Measurements from ENCODE around the gene TTC36. TPM values are rescaled to one million over a fixed set of nuclear protein-coding genes. Genes with fewer than 3 reads are reported as not detected.

TTC36 gene
- total and polyA plus RNA-seq, 2 of the 4 experiments (the other 2 are of a cell fraction), result not detected

DNA sequence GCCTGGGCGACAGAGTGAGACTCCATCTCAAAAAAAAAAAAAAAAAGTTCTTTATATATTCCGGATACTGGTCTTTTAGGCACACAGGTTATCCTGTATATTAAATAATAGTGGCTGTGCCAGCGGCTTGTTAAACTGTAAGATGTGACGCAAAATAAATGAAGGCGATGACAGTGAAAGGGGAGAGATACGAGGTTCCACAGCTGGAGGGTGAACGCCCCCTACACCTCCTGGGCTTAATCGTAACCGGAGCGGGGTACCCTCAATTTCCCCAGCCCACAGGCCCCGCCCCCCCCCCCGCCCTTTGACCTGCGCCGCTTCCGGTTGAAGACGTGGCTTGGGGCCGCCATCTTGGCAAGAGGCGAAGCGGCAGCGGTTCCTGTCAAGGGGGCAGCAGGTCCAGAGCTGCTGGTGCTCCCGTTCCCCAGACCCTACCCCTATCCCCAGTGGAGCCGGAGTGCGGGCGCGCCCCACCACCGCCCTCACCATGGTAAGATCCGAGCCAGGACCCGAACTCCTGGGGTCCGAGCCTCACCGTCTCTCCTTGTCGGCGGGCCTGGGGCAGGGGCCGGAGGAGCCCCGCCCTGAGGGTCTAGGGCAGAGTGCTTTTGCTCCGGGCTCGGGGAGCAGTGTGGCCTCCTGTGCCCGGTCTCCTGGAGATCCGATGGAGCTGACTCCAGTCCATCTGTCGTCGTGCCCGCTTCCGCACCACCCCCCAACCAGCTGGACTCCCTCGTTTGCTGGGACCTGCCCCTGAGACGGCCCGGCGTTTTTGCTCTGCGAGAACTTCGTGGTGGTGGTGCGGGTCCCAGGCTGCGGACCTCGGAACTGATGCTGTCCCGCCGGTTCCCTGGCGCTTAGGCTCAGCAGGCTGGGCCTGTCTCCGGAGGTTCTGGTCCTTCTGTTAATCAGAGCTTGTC lies 45.0 kb downstream of the TTC36 start, which contains the start of gene ARCN1:
TSS of gene ARCN1 (plus strand) at position 349 of the 920 bp plus-strand sequence. CDS start at position 488, 139 bp downstream.
- peak; percentile 73 for DNase-seq
- Histone ChIP-seq H4K91ac (ENCODE audit: insufficient read depth, low read depth, low read length) (peak within 1 kb of the TSS; percentile 99), H2AFZ (replicated peaks; ENCODE audit: low read length, poor library complexity) (peak within 1 kb of the TSS; percentile 81), H4K20me1 (ENCODE audit: insufficient read depth, low read length) (peaks cover 45% of the 10 kb centered on the region), H3K36me3 (ENCODE audit: control insufficient read depth, insufficient read depth, low read length) (peaks cover 2% of the 10 kb centered on the region), H2AK5ac (ENCODE audit: low read depth, low read length) (peak within 1 kb of the TSS; percentile 99), H4K5ac (ENCODE audit: low read depth, low read length) (peak within 1 kb of the TSS; percentile 99), H2BK5ac (ENCODE audit: low read depth, low read length, poor library complexity, severe bottlenecking) (peak within 1 kb of the TSS; percentile 99), H3K4me2 (ENCODE audit: low read depth, low read length) (peak within 1 kb of the TSS; percentile 98), H3K9ac (ENCODE audit: low read depth, low read length) (peak within 1 kb of the TSS; percentile 100), H3K27me3 (ENCODE audit: control insufficient read depth, insufficient read depth, low read length) (no peaks in the 10 kb centered on the region), H2BK120ac (ENCODE audit: low read depth, low read length) (peak within 1 kb of the TSS; percentile 78), H2BK20ac (ENCODE audit: low read depth, low read length) (0 out of 2 replicates have a peak within 1 kb of the TSS, but pooled peaks have one; percentile 22), H3K79me1 (ENCODE audit: low read depth in 1 of 2, low read length in 2 of 2) (peaks cover 0 to 18% of the 10 kb centered on the region in 2 experiments; a peak in 2 of 4 replicates), H2AK9ac (replicated peaks; ENCODE audit: low read depth, low read length, poor library complexity) (peak within 1 kb of the TSS; percentile 100), H3K27ac (ENCODE audit: insufficient read depth, low read length) (peak within 1 kb of the TSS; percentile 100), H3K23ac (ENCODE audit: low read depth, low read length) (peak within 1 kb of the TSS; percentile 99), H3K4me3 (ENCODE audit: insufficient read depth, low read depth, low read length) (peak within 1 kb of the TSS; percentile 99), H3K14ac (replicated peaks; ENCODE audit: low read depth, low read length) (peak within 1 kb of the TSS; percentile 100), H3K56ac (ENCODE audit: extremely low read depth, insufficient read depth, low read length) (peak within 1 kb of the TSS; percentile 98), H3K9me1 (ENCODE audit: insufficient read depth, low read length) (peaks cover 9% of the 10 kb centered on the region), H3K18ac (ENCODE audit: low read depth, low read length) (peak within 1 kb of the TSS; percentile 98), H3K4me1 (ENCODE audit: control insufficient read depth, insufficient read depth, low read length) (peaks cover 7% of the 10 kb centered on the region), H3K9me3 (ENCODE audit: control insufficient read depth, insufficient read depth, low read length) (no peaks in the 10 kb centered on the region), H2BK15ac (ENCODE audit: low read depth, low read length) (peak within 1 kb of the TSS; percentile 81; the same call in 1 of the 3 replicates), H4K8ac (ENCODE audit: low read depth in 2 of 2, low read length in 2 of 2) (peak within 1 kb of the TSS; percentile 97 to 99), H3K4ac (ENCODE audit: low read depth, low read length) (peak within 1 kb of the TSS; percentile 98)
- ATAC-seq (ENCODE audit: low read depth), result peak; percentile 77
- TF ChIP-seq POLR2A (IDR thresholded peaks at IDR 0.05; ENCODE audit: low read depth, low read length) (peak; percentile 89), MAZ (IDR thresholded peaks at IDR 0.05; ENCODE audit: borderline replicate concordance, low read depth, low read length) (peak; percentile 66; the same call in 1 of the 2 replicates), MXI1 (IDR thresholded peaks at IDR 0.05; ENCODE audit: borderline replicate concordance, low read depth, low read length) (no peak; the same call in 1 of the 2 replicates), NFE2L2 (IDR thresholded peaks at IDR 0.05; ENCODE audit: low read depth, low read length) (no peak), RCOR1 (IDR thresholded peaks at IDR 0.05; ENCODE audit: insufficient replicate concordance, low read length) (no peak)
- TF ChIP-seq, protein P1, sequence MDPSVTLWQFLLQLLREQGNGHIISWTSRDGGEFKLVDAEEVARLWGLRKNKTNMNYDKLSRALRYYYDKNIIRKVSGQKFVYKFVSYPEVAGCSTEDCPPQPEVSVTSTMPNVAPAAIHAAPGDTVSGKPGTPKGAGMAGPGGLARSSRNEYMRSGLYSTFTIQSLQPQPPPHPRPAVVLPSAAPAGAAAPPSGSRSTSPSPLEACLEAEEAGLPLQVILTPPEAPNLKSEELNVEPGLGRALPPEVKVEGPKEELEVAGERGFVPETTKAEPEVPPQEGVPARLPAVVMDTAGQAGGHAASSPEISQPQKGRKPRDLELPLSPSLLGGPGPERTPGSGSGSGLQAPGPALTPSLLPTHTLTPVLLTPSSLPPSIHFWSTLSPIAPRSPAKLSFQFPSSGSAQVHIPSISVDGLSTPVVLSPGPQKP (IDR thresholded peaks at IDR 0.05; ENCODE audit: borderline replicate concordance, low read depth, low read length), result no peak
- dilution Hi-C loops (cut with HindIII; ENCODE audit: low sequenced_read_pairs, unreplicated experiment), result no loop called here
- BruUV-seq (replicated peaks), result no TSS peak
- WGBS, 2 experiments (ENCODE audit: extremely low coverage in 2 of 2, insufficient read length in 1 of 2), result 0% methylated on average over 1 of the region's 55 CpGs; no CpG with 5 or more reads in 1 of the 2 experiments
- ChIA-PET CTCF (interaction anchor here (1.1 kb wide), 1 partner anchor 37 kb away, joined by 3 read pairs; no protein-coding TSS in a partner anchor), POLR2A (ENCODE audit: unreplicated experiment) (interaction anchor here (0.5 to 1.2 kb wide), 2 partner anchors 21 to 40 kb away, joined by 3 read pairs; no protein-coding TSS in a partner anchor)
- intact Hi-C loops (cut with micrococcal nuclease), result no loop called here
- in situ Hi-C loops (cut with MboI; ENCODE audit: low sequenced_read_pairs), result no loop called here

All from IMR-90 (cell line).